ENCODE measurements around the gene SDK1.

DNA sequence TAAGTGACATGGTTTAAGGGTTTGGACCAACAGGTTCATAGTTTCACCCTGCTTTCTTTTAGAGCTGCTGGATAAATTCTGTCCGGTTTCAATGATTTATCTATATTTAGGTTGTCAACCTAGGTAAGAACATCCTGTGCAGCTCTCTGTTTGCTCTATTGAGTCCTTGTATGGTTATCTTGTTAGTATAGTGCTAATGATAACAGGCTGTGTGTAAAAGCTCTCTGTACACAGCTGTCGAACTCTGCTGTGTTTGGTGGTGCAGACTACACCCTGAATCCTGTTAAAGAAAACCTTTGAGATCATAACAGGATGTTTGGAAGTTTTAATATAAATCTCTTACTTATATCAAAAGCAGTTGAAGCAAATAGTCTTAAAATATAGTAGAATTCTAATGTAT, 219.2 kb downstream of the SDK1 start:
- TF ChIP-seq TCF7L2 (IDR thresholded peaks at IDR 0.05; ENCODE audit: borderline replicate concordance, low read depth, low read length) (no peak), ZNF580 (tag by site-specific recombination; IDR thresholded peaks at IDR 0.05) (no peak), ZNF350 (tag by site-specific recombination; IDR thresholded peaks at IDR 0.05) (no peak), YY1 (tag by site-specific recombination; IDR thresholded peaks at IDR 0.05) (no peak)

All from HEK293 (cell line).